GM23338 (cell line): Measurements from ENCODE around the gene IL1F10.

Source experiments
- CTCF ChIP-seq, 2 experiments: fragments of 200-600 bp in 1 of 2; sonication (generic) in 1 of 2; conservative IDR thresholded peaks; 2 replicates each; pipeline versions ENCODE4 v1.5.1 to v1.6.1; 2016 to 2017; ENCODE audit warnings: antibody characterized with exemption in 2 of 2, low read depth in 2 of 2, mild to moderate bottlenecking in 2 of 2, moderate library complexity in 1 of 2
- ETS1 ChIP-seq: IDR thresholded peaks from 2 replicates; pipeline ENCODE4 v1.6.1; 2016; ENCODE audit warnings: antibody characterized with exemption
- EZH2phosphoT487 ChIP-seq: fragments of 200-600 bp; sonication (generic); IDR thresholded peaks from one replicate; pipeline ENCODE4 v1.8.1; 2018; ENCODE audit warnings: antibody characterized with exemption; ENCODE audit not compliant: unreplicated experiment
- POLR2AphosphoS5 ChIP-seq: IDR thresholded peaks from 2 replicates; pipeline ENCODE4 v1.6.1; 2016; ENCODE audit warnings: antibody characterized with exemption, low read depth
- REST ChIP-seq: IDR thresholded peaks from one replicate; pipeline ENCODE4 v1.6.1; 2018; ENCODE audit warnings: antibody characterized with exemption; ENCODE audit not compliant: unreplicated experiment
- ZNF331 ChIP-seq: fragments of 250-450 bp; sonication (Bioruptor Pico); IDR thresholded peaks from 2 replicates; pipeline ENCODE4 v1.5.0; 2020; ENCODE audit warnings: low read depth, mild to moderate bottlenecking, moderate library complexity

- TF ChIP-seq CTCF (conservative IDR thresholded peaks at IDR 0.05; ENCODE audit: low read depth in 2 of 2) (no peak), POLR2AphosphoS5 (no peak), ZNF331 (no peak), EZH2phosphoT487 (no peak), ETS1 (no peak), REST (no peak)
Measured at GRCh38 chr2:113058411-113058994, 9.3 kb upstream of the IL1F10 start.
